ENCODE results near the gene DUOXA2. TPM values are rescaled to one million over a fixed set of nuclear protein-coding genes. Genes with fewer than 3 reads are reported as not detected.
"Not testable (repeated sequence)": the region's sequence is repeated elsewhere in the genome, so short reads cannot be mapped to it uniquely, and the experiment has no call there.

The DUOXA2 gene
- total and polyA plus RNA-seq, 2 of the 4 experiments (the other 2 are of a cell fraction) = not detected

DNA sequence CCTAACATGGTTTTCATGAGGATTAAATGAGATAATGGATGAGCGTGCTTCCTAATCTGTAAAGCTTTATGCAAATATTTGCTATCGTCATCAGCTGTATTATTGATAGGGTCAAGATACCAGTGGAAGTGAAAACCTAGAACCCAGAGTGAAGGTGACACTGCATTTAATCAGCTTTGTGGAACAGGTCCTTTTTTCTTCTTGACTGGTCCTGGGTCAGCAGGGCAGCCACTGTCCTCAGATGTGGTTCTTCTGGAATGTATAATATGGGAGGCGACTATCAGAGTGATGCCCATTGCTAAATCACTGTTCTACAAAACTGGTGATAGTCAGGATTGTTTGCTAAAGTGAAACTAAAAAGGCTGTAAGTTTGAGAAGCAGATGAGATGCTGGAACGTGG is 49.7 kb upstream of the DUOXA2 start:
- BruUV-seq (replicated peaks) = no TSS peak
- Histone ChIP-seq H2AFZ (replicated peaks; ENCODE audit: low read length, poor library complexity) (no peak overlapping the region), H3K23ac (ENCODE audit: low read depth, low read length) (no peak overlapping the region), H2AK9ac (replicated peaks; ENCODE audit: low read depth, low read length, poor library complexity) (no peak overlapping the region), H4K5ac (ENCODE audit: low read depth, low read length) (no peak overlapping the region), H3K18ac (ENCODE audit: low read depth, low read length) (no peak overlapping the region), H3K27ac (ENCODE audit: insufficient read depth, low read length) (no peak overlapping the region), H4K91ac (ENCODE audit: insufficient read depth, low read depth, low read length) (no peak overlapping the region), H3K4ac (ENCODE audit: low read depth, low read length) (no peak overlapping the region), H3K4me2 (ENCODE audit: low read depth, low read length) (peak overlapping the region; percentile 6), H3K36me3 (ENCODE audit: control insufficient read depth, insufficient read depth, low read length) (peaks cover 2% of the 10 kb centered on the region; the same call in 1 of the 2 replicates), H3K27me3 (ENCODE audit: control insufficient read depth, insufficient read depth, low read length) (no peaks in the 10 kb centered on the region), H4K8ac (ENCODE audit: low read depth in 2 of 2, low read length in 2 of 2) (no peak overlapping the region), H3K9me3 (ENCODE audit: control insufficient read depth, insufficient read depth, low read length) (no peaks in the 10 kb centered on the region), H2AK5ac (ENCODE audit: low read depth, low read length) (no peak overlapping the region), H3K9me1 (ENCODE audit: insufficient read depth, low read length) (no peaks in the 10 kb centered on the region), H3K56ac (ENCODE audit: extremely low read depth, insufficient read depth, low read length) (no peak overlapping the region), H4K20me1 (ENCODE audit: insufficient read depth, low read length) (no peaks in the 10 kb centered on the region), H2BK120ac (ENCODE audit: low read depth, low read length) (no peak overlapping the region), H3K79me1 (ENCODE audit: low read depth in 1 of 2, low read length in 2 of 2) (no peaks in the 10 kb centered on the region), H2BK20ac (ENCODE audit: low read depth, low read length) (no peak overlapping the region), H2BK5ac (ENCODE audit: low read depth, low read length, poor library complexity, severe bottlenecking) (no peak overlapping the region), H3K4me3 (ENCODE audit: insufficient read depth, low read depth, low read length) (no peak overlapping the region), H3K4me1 (ENCODE audit: control insufficient read depth, insufficient read depth, low read length) (peaks cover 4% of the 10 kb centered on the region; the same call in 1 of the 2 replicates), H3K9ac (ENCODE audit: low read depth, low read length) (no peak overlapping the region), H2BK15ac (ENCODE audit: low read depth, low read length) (no peak overlapping the region), H3K14ac (replicated peaks; ENCODE audit: low read depth, low read length) (no peak overlapping the region)
- intact Hi-C loops (cut with micrococcal nuclease) (no loop called here), dilution Hi-C loops (cut with HindIII; ENCODE audit: low sequenced_read_pairs, unreplicated experiment) (no loop called here), in situ Hi-C loops (cut with MboI; ENCODE audit: low sequenced_read_pairs) (no loop called here)
- POLR2A ChIA-PET (ENCODE audit: unreplicated experiment) = no interaction called here
- peak; percentile 67 for ATAC-seq (ENCODE audit: low read depth)
- CTCF ChIA-PET = no interaction called here
- no CpG with 5 or more reads among the region's 4 CpGs for WGBS, 2 experiments (ENCODE audit: extremely low coverage in 2 of 2, insufficient read length in 1 of 2)
- no peak for TF ChIP-seq RAD21 (IDR thresholded peaks at IDR 0.05; ENCODE audit: low read length)
- DNase-seq = peak; percentile 45

- in situ Hi-C loops (cut with MboI; ENCODE audit: low sequenced_read_pairs) = not testable (repeated sequence)
Measured at GRCh38 chr15:45069942-45070360, 44.2 kb upstream of the DUOXA2 start.

More at GRCh38 chr15:45069942-45070360, 44.2 kb upstream of the DUOXA2 start:
- H3K27me3 ChIP-seq (ENCODE audit: control insufficient read depth, insufficient read depth, low read length); H2AFZ ChIP-seq (replicated peaks; ENCODE audit: low read length, poor library complexity); H4K8ac ChIP-seq (ENCODE audit: low read depth in 2 of 2, low read length in 2 of 2); H4K5ac ChIP-seq (ENCODE audit: low read depth, low read length); H3K4me1 ChIP-seq (ENCODE audit: control insufficient read depth, insufficient read depth, low read length); ATAC-seq (ENCODE audit: low read depth); H3K23ac ChIP-seq (ENCODE audit: low read depth, low read length); H3K56ac ChIP-seq (ENCODE audit: extremely low read depth, insufficient read depth, low read length); H3K4me2 ChIP-seq (ENCODE audit: low read depth, low read length); H3K36me3 ChIP-seq (ENCODE audit: control insufficient read depth, insufficient read depth, low read length); H3K9me3 ChIP-seq (ENCODE audit: control insufficient read depth, insufficient read depth, low read length); H3K4ac ChIP-seq (ENCODE audit: low read depth, low read length); H2BK120ac ChIP-seq (ENCODE audit: low read depth, low read length); H2BK15ac ChIP-seq (ENCODE audit: low read depth, low read length); POLR2A ChIA-PET (ENCODE audit: unreplicated experiment); dilution Hi-C loops (cut with HindIII; ENCODE audit: low sequenced_read_pairs, unreplicated experiment); H3K9ac ChIP-seq (ENCODE audit: low read depth, low read length); H2BK5ac ChIP-seq (ENCODE audit: low read depth, low read length, poor library complexity, severe bottlenecking); H3K79me1 ChIP-seq (ENCODE audit: low read depth in 1 of 2, low read length in 2 of 2); H3K14ac ChIP-seq (replicated peaks; ENCODE audit: low read depth, low read length); H2AK5ac ChIP-seq (ENCODE audit: low read depth, low read length); H3K9me1 ChIP-seq (ENCODE audit: insufficient read depth, low read length); H4K20me1 ChIP-seq (ENCODE audit: insufficient read depth, low read length); H3K4me3 ChIP-seq (ENCODE audit: insufficient read depth, low read depth, low read length); intact Hi-C loops (cut with micrococcal nuclease); H2AK9ac ChIP-seq (replicated peaks; ENCODE audit: low read depth, low read length, poor library complexity); BruUV-seq (replicated peaks); DNase-seq; CTCF ChIA-PET; H4K91ac ChIP-seq (ENCODE audit: insufficient read depth, low read depth, low read length); H3K27ac ChIP-seq (ENCODE audit: insufficient read depth, low read length); H2BK20ac ChIP-seq (ENCODE audit: low read depth, low read length): not testable (repeated sequence)
- peak overlapping the region; percentile 44; the same call in 1 of the 2 replicates for H3K18ac ChIP-seq (ENCODE audit: low read depth, low read length)
- WGBS, 2 experiments (ENCODE audit: extremely low coverage in 2 of 2, insufficient read length in 1 of 2) = no CpG with 5 or more reads among the region's 6 CpGs
